Endometrial microvascular endothelial cells (primary cell): ENCODE data around the gene PCMT1. TPM values are rescaled to one million over a fixed set of nuclear protein-coding genes. Genes with fewer than 3 reads are reported as not detected.
"Not testable (repeated sequence)": the region's sequence is repeated elsewhere in the genome, so short reads cannot be mapped to it uniquely, and the experiment has no call there.

Experiments
- in situ Hi-C: cut with HindIII; loops from 2 replicates; pipeline ENCODE4 v1.10.0; 2017; ENCODE audit warnings: low sequenced_read_pairs, low pct_unique_long_range_greater_than_20kb; ENCODE audit errors: inconsistent ontology term
- total RNA-seq: library from RNA; depleted of rRNA; stranded (reverse); fragments of >200 nt; gene quantifications from one replicate; pipeline ENCODE4 v1.2.3, GENCODE V29; 2015; ENCODE audit errors: inconsistent ontology term

The PCMT1 gene
- total RNA-seq, 1 donor from 2014 or later, result 127 TPM

GRCh38 chr6:149845549-149845948, 96.0 kb downstream of the PCMT1 start:
- in situ Hi-C loops, result no loop called here

GRCh38 chr6:149846321-149846720, 96.8 kb downstream of the PCMT1 start:
- in situ Hi-C loops, result no loop called here

- in situ Hi-C loops, result no loop called here
These were observed 98.4 kb downstream of the PCMT1 start for GRCh38 chr6:149847939-149848267.

GRCh38 chr6:149848343-149848742, 98.8 kb downstream of the PCMT1 start:
- in situ Hi-C loops, result not testable (repeated sequence)

- in situ Hi-C loops, result no loop called here
These were observed 102.0 kb downstream of the PCMT1 start for GRCh38 chr6:149851461-149852110.

GRCh38 chr6:149852180-149852579, 102.6 kb downstream of the PCMT1 start:
- in situ Hi-C loops, result no loop called here

GRCh38 chr6:149852881-149853280, 103.3 kb downstream of the PCMT1 start:
- in situ Hi-C loops, result no loop called here

- in situ Hi-C loops, result not testable (repeated sequence)
These were observed 104.5 kb downstream of the PCMT1 start for GRCh38 chr6:149854017-149854416.

GRCh38 chr6:149854532-149854931, 105.0 kb downstream of the PCMT1 start:
- in situ Hi-C loops, result no loop called here

- in situ Hi-C loops, result no loop called here
These were observed 105.6 kb downstream of the PCMT1 start for GRCh38 chr6:149855040-149855654.

GRCh38 chr6:149855741-149856140, 106.2 kb downstream of the PCMT1 start:
- in situ Hi-C loops, result no loop called here

- in situ Hi-C loops, result no loop called here
These were observed 106.9 kb downstream of the PCMT1 start for GRCh38 chr6:149856256-149856994.

GRCh38 chr6:149857541-149857940, 108.0 kb downstream of the PCMT1 start:
- in situ Hi-C loops, result no loop called here

- in situ Hi-C loops, result no loop called here
These were observed 109.8 kb downstream of the PCMT1 start for GRCh38 chr6:149859368-149859767.

GRCh38 chr6:149859938-149860337, 110.4 kb downstream of the PCMT1 start:
- in situ Hi-C loops, result no loop called here

- in situ Hi-C loops, result no loop called here
These were observed 110.9 kb downstream of the PCMT1 start for GRCh38 chr6:149860513-149860833.

Other genes with a start within 250 kb of the PCMT1 start
- 16.7 TPM for gene PPIL4, start 203.7 kb upstream of the PCMT1 start, total RNA-seq
- 42.6 TPM for gene GINM1, start 183.4 kb upstream of the PCMT1 start, total RNA-seq
- 30.1 TPM for gene KATNA1, start 101.0 kb upstream of the PCMT1 start, total RNA-seq
- gene LATS1, start 31.6 kb upstream of the PCMT1 start, total RNA-seq, result 21.4 TPM
- gene NUP43, start 3.2 kb upstream of the PCMT1 start, total RNA-seq, result 52.0 TPM
- 16.8 TPM for gene LRP11, start 114.6 kb downstream of the PCMT1 start, total RNA-seq
- gene RAET1E, start 148.4 kb downstream of the PCMT1 start, total RNA-seq, result 0.74 TPM
- 0.37 TPM for gene RAET1G, start 173.4 kb downstream of the PCMT1 start, total RNA-seq
- 27.2 TPM for gene ULBP2, start 192.3 kb downstream of the PCMT1 start, total RNA-seq
- 2.0 TPM for gene ULBP1, start 214.2 kb downstream of the PCMT1 start, total RNA-seq